Bladder microvascular endothelial cell (primary cell): ENCODE data around the gene NPAP1. TPM values are rescaled to one million over a fixed set of nuclear protein-coding genes. Genes with fewer than 3 reads are reported as not detected.

ENCODE experiments used
- total RNA-seq: library from RNA; depleted of rRNA; stranded (reverse); fragments of >200 nt; gene quantifications from 2 replicates; pipeline ENCODE4 v1.2.3, GENCODE V29; 2014

The NPAP1 gene, protein sequence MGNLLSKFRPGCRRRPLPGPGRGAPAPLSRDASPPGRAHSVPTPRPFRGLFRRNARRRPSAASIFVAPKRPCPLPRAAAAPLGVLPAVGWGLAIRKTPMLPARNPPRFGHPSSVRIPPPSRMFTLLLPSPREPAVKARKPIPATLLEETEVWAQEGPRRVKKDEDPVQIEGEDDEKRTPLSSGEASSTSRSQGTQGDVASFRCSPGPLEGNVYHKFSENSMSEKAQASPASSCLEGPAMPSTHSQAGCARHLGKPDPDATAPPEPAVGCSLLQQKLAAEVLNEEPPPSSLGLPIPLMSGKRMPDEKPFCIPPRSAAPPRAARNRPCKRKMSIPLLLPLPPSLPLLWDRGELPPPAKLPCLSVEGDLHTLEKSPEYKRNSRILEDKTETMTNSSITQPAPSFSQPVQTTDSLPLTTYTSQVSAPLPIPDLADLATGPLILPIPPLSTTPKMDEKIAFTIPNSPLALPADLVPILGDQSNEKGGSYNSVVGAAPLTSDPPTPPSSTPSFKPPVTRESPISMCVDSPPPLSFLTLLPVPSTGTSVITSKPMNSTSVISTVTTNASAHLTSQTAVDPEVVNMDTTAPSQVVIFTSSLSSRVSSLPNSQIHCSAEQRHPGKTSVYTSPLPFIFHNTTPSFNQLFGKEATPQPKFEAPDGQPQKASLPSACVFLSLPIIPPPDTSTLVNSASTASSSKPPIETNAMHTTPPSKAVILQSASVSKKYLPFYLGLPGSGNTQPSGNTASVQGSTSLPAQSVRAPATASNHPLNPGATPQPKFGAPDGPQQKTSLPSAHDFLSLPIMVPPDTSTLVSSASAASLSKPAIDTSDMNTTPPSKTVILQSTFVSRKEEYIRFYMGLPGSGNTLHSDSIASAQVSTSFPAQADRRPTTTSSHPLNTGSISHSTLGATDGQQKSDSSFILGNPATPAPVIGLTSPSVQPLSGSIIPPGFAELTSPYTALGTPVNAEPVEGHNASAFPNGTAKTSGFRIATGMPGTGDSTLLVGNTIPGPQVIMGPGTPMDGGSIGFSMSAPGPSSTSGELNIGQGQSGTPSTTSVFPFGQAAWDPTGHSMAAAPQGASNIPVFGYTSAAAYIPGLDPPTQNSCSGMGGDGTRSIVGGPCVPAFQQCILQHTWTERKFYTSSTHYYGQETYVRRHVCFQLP
- not detected in 2 replicates for total RNA-seq

DNA sequence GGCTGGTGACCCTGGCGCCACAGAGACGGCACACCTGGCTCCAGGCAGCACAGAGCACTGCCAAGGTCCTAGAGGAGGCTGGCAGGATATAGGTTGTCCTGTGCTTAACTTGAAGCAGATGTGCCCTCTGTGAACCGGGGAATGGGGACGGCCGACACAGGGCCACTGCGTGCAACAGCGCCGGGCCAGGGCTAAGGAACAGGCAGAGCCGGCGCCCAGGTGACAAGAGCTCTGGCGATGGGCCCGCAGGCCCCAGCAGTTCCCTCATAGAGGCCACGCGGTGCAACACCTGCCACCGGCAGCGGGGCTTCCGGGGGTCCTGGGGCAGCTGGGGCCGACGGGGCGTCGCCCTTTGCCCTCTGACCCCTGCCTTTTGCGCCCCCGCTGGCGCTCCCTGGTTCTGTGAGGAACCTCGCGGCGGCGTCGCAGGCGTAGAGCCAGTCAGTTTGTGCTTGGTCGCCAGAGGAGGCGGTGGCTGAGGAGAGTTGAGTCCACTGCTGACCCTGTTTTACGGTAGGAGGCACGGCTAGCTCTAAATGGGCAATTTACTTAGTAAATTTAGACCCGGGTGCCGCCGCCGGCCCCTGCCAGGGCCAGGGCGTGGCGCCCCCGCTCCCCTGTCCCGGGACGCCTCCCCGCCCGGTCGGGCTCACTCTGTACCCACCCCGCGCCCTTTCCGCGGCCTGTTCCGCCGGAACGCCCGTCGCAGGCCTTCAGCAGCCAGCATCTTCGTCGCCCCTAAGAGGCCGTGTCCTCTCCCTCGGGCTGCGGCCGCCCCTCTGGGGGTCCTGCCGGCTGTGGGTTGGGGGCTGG lies at the start of gene NPAP1:
NPAP1 (plus strand) TSS at position 444 of the 813 bp plus-strand sequence; CDS start at position 537, 93 bp downstream.

